ENCODE measurements around the gene SF3B3. TPM values are rescaled to one million over a fixed set of nuclear protein-coding genes. Genes with fewer than 3 reads are reported as not detected.

Gene SF3B3
- total RNA-seq, 1 experiment from 2014 or later: 403 TPM

DNA sequence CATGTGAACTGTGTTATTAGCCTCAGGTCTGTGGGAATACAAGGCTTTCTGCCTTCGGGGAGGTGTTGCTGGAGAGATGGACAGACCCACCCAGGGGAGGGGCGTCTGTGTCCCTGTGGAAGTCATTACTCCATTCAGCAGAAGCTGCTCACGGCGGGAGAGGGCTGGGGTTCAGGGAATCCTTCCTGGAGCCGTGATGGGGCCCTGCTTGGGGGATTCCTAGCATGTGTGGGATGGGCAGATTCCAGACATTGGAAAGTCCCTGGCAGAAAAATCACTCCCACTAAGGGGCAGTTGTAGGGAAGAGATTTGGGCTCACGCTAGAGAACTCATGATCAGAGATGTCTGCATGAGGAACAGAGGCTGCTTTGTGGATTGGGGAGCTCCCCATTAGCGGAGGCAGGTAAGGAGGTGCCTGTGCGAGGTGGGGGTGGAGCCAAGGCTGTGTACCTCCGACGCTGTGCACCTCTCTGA, 66.4 kb downstream of the SF3B3 start:
- no peaks in the 10 kb centered on the region for H3K79me2 ChIP-seq (ENCODE audit: insufficient read depth, low read length)
- intact Hi-C loops (cut with micrococcal nuclease): no loop called here
- ChIA-PET CTCF (no interaction called here), POLR2A (no interaction called here), RAD21 (ENCODE audit: low non-redundant PET in 1 of 2, low total read pairs in 2 of 2, uncharacterized antibody in 2 of 2, unreplicated experiment in 2 of 2) (no interaction called here)
- no peaks in the 10 kb centered on the region for H3K27me3 ChIP-seq (ENCODE audit: insufficient read depth, low read length)
- no TSS peak for BruUV-seq (replicated peaks)
- no peak for DNase-seq (ENCODE audit: low read depth, low spot score)
- no peaks in the 10 kb centered on the region for H4K20me1 ChIP-seq (ENCODE audit: insufficient read depth)
- H3K4me2 ChIP-seq (ENCODE audit: low read length): no peak overlapping the region
- H3K9me3 ChIP-seq (ENCODE audit: control insufficient read depth in 1 of 2, insufficient read depth in 1 of 2, low read depth in 1 of 2, low read length in 2 of 2): no peaks in the 10 kb centered on the region
- H3K4me1 ChIP-seq (ENCODE audit: control insufficient read depth in 1 of 2, insufficient read depth in 2 of 2, low read length in 2 of 2): no peaks in the 10 kb centered on the region
- ATAC-seq: no peak
- no peak overlapping the region for H3K27ac ChIP-seq (ENCODE audit: low read depth, low read length)
- H3K4me3 ChIP-seq (replicated peaks in 1 of 2; ENCODE audit: low read depth in 1 of 2, low read length in 2 of 2): no peak overlapping the region
- no peak overlapping the region for H3K9ac ChIP-seq (ENCODE audit: low read length)
- TF ChIP-seq, protein P1, sequence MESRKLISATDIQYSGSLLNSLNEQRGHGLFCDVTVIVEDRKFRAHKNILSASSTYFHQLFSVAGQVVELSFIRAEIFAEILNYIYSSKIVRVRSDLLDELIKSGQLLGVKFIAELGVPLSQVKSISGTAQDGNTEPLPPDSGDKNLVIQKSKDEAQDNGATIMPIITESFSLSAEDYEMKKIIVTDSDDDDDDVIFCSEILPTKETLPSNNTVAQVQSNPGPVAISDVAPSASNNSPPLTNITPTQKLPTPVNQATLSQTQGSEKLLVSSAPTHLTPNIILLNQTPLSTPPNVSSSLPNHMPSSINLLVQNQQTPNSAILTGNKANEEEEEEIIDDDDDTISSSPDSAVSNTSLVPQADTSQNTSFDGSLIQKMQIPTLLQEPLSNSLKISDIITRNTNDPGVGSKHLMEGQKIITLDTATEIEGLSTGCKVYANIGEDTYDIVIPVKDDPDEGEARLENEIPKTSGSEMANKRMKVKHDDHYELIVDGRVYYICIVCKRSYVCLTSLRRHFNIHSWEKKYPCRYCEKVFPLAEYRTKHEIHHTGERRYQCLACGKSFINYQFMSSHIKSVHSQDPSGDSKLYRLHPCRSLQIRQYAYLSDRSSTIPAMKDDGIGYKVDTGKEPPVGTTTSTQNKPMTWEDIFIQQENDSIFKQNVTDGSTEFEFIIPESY (IDR thresholded peaks at IDR 0.05; ENCODE audit: extremely low read depth, insufficient replicate concordance, low read length): no peak
- TF ChIP-seq, protein P2, sequence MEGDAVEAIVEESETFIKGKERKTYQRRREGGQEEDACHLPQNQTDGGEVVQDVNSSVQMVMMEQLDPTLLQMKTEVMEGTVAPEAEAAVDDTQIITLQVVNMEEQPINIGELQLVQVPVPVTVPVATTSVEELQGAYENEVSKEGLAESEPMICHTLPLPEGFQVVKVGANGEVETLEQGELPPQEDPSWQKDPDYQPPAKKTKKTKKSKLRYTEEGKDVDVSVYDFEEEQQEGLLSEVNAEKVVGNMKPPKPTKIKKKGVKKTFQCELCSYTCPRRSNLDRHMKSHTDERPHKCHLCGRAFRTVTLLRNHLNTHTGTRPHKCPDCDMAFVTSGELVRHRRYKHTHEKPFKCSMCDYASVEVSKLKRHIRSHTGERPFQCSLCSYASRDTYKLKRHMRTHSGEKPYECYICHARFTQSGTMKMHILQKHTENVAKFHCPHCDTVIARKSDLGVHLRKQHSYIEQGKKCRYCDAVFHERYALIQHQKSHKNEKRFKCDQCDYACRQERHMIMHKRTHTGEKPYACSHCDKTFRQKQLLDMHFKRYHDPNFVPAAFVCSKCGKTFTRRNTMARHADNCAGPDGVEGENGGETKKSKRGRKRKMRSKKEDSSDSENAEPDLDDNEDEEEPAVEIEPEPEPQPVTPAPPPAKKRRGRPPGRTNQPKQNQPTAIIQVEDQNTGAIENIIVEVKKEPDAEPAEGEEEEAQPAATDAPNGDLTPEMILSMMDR (IDR thresholded peaks at IDR 0.05 in 2 of 3, conservative IDR thresholded peaks at IDR 0.05 in 1 of 3; ENCODE audit: borderline replicate concordance in 1 of 3, insufficient read depth in 1 of 3, low read depth in 2 of 3, low read length in 2 of 3): no peak
- TF ChIP-seq SP1 (IDR thresholded peaks at IDR 0.05; ENCODE audit: low read depth): no peak
- no peak for TF ChIP-seq ZFX (IDR thresholded peaks at IDR 0.05)
- TF ChIP-seq FOSL1 (IDR thresholded peaks at IDR 0.05; ENCODE audit: low read depth): no peak
- no peak for TF ChIP-seq CBX3 (IDR thresholded peaks at IDR 0.05; ENCODE audit: low read depth)
- H3K36me3 ChIP-seq (ENCODE audit: control insufficient read depth in 1 of 2, insufficient read depth in 2 of 2, low read length in 2 of 2): no peaks in the 10 kb centered on the region
- no peaks in the 10 kb centered on the region for H3K9me2 ChIP-seq (ENCODE audit: insufficient read depth)
- no peak overlapping the region for H2AFZ ChIP-seq (ENCODE audit: low read depth, low read length, poor library complexity, severe bottlenecking)
